GM08714 (cell line): ENCODE results near the gene ACTL6B.

Experiments used
- H3K4me3 ChIP-seq: fragments of 200-500 bp; sonication (Bioruptor generic); 2 replicates; pipeline ENCODE4 v1.5.1; 2014; ENCODE audit warnings: mild to moderate bottlenecking, low read length, inconsistent platforms
- ZNF274 ChIP-seq: IDR thresholded peaks from 2 replicates; pipeline ENCODE4 v1.6.1; 2012; ENCODE audit warnings: mild to moderate bottlenecking, low read depth, low read length

Gene ACTL6B

GRCh38 chr7:100612730-100613390 is 43.4 kb downstream of the ACTL6B start:
- H3K4me3 ChIP-seq, result peak overlapping the region; percentile 59; the same call in 1 of the 2 replicates
- TF ChIP-seq ZNF274, result no peak

- H3K4me3 ChIP-seq, result peak within 1 kb of the TSS; percentile 75
- TF ChIP-seq ZNF274, result no peak
Measured at GRCh38 chr7:100611983-100612729, 44.1 kb downstream of the ACTL6B start, which contains the start of gene MOSPD3. Gene MOSPD3, plus strand, starts transcription at chr7:100612540. Its CDS starts 252 bp downstream, at chr7:100612792.

- no peak overlapping the region for H3K4me3 ChIP-seq
- no peak for TF ChIP-seq ZNF274
Measured at GRCh38 chr7:100609958-100610357, 46.3 kb downstream of the ACTL6B start.

- no peak overlapping the region for H3K4me3 ChIP-seq
- TF ChIP-seq ZNF274, result no peak
Measured at GRCh38 chr7:100607111-100607510, 49.1 kb downstream of the ACTL6B start.

- H3K4me3 ChIP-seq, result no peak overlapping the region
- no peak for TF ChIP-seq ZNF274
Measured at GRCh38 chr7:100606313-100606712, 49.9 kb downstream of the ACTL6B start.

GRCh38 chr7:100604976-100605911 is 51.0 kb downstream of the ACTL6B start:
- H3K4me3 ChIP-seq, result peak overlapping the region; percentile 64; the same call in 1 of the 2 replicates
- no peak for TF ChIP-seq ZNF274

- TF ChIP-seq ZNF274, result no peak
- peak overlapping the region; percentile 64; the same call in 1 of the 2 replicates for H3K4me3 ChIP-seq
Measured at GRCh38 chr7:100604028-100604975, 51.9 kb downstream of the ACTL6B start.

GRCh38 chr7:100603726-100604027 is 52.6 kb downstream of the ACTL6B start:
- TF ChIP-seq ZNF274, result no peak
- H3K4me3 ChIP-seq, result no peak overlapping the region; the same call in 1 of the 2 replicates

- H3K4me3 ChIP-seq, result no peak overlapping the region
- TF ChIP-seq ZNF274, result no peak
Measured at GRCh38 chr7:100602889-100603725, 53.1 kb downstream of the ACTL6B start.

GRCh38 chr7:100600730-100601038 is 55.6 kb downstream of the ACTL6B start:
- TF ChIP-seq ZNF274, result no peak
- H3K4me3 ChIP-seq, result no peak overlapping the region

GRCh38 chr7:100599911-100600729 is 56.1 kb downstream of the ACTL6B start:
- TF ChIP-seq ZNF274, result no peak
- no peak overlapping the region for H3K4me3 ChIP-seq

GRCh38 chr7:100598425-100598824 is 57.8 kb downstream of the ACTL6B start:
- H3K4me3 ChIP-seq, result no peak overlapping the region
- TF ChIP-seq ZNF274, result no peak
